ENCODE measurements around the gene LIN9. TPM values are rescaled to one million over a fixed set of nuclear protein-coding genes. Genes with fewer than 3 reads are reported as not detected.
A peak's percentile ranks its signal among the peaks of the same experiment; 100 is the strongest.
"Not testable (repeated sequence)": the region's sequence is repeated elsewhere in the genome, so short reads cannot be mapped to it uniquely, and the experiment has no call there.

Gene LIN9
- total RNA-seq, 1 experiment from 2014 or later: 16.1 TPM

GRCh38 chr1:226212545-226212944 lies 96.4 kb downstream of the LIN9 start:
- no peak for DNase-seq (ENCODE audit: low read depth)

DNA sequence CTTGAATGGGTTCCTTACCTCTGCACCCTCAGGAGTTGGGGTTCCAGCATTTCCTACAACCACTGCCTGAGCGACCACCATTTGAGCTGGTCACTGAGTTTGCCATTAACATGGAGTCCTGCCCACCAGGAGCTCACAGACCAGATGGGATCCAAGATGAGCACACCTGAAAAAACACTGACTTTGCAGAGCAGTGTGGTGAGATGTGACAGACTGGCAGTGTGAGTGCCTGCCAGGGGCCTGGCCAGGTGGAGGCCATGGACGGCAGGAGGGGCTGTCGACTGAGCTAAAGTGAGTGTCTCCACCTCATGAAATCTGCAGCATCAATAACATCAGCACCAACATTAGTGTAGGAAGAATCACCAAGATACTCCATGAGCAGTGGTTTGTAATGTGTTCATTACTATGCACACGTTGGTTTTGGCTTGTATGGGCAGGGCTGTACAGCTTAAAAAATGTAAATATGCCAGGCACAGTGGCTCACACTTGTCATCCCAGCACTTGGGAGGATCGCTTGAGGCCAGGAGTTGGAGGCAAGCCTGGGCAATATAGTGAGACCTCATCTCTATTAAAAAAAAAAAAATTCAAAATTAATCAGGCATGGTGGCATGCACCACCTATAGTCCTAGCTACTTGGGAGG lies 97.7 kb downstream of the LIN9 start:
- no peak for DNase-seq (ENCODE audit: low read depth)

- DNase-seq (ENCODE audit: low read depth): no peak
These were observed 98.3 kb downstream of the LIN9 start for GRCh38 chr1:226210571-226211176.

DNA sequence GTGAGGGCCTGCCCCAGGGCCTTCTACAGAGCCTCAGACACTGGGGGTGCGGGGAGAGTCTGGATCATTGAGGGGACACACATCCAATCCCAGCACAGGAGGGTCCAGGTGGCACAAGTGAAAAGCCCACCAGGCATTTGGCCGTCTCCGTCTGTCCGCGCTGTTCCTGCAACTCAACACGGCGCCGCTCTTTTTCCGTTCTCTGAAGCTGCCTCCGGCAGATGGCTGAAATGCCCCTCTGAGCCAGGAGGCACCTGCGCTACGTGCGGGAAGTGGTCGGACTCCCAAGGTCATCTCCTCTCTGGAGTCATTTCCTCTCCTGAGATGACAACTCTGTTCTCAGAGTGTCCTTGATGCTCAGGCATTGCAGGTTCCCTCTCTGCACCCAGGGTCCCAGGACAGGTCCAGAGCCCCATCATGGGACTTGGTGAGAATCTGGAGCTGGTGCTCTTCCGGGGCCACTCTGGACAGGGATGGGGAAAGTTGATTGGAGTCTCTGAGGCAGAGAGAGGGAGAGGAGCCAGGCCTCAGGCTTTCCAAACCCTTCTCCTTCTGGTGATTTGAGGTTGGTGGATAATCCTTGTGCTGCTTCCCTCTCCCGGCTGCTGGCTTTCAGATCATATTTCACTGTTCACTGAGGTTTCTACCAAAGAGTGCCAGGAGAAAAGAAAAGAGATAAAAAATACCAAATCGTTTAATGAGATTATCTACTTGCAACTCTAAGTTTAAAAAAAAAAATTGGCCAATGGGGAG lies 99.5 kb downstream of the LIN9 start:
- no peak for DNase-seq (ENCODE audit: low read depth)

GRCh38 chr1:226207048-226207447 lies 101.9 kb downstream of the LIN9 start:
- DNase-seq (ENCODE audit: low read depth): no peak

DNA sequence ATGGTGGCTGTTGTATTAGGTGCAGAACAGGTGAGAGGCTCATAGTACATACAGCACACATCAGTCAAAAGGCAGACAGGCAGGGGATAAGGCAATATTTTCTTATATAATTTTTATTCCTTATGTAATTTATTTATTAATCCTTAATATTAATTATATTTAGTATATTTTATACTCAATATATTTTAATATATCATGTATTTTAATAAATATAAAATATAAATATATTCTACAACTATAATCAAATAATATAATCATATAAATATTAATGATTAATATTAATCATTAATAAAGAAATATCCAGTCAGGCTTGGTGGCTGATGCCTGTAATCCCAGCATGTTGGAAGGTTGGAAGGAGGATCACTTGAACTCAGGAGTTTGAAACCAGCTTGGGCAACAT lies 104.8 kb downstream of the LIN9 start:
- DNase-seq (ENCODE audit: low read depth): no peak

GRCh38 chr1:226203655-226204054 lies 105.3 kb downstream of the LIN9 start:
- DNase-seq (ENCODE audit: low read depth): no peak

DNA sequence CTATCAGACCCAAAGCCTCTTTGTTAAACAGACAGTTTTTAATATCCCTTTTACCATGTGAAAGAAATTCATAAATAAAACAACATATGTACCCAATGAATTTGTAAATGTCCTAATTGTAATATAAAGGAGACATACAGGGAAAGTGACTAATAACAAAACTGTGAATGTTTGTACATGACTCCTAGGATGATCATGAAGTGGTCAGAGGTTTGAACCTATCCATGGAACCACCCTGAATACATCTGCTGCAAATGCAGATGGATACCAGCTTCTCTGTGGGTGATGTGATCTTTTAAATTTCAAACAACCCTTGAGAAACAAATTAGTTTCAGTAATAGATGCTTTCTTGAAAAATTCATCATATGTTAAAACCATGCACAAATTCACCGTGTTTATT lies 105.7 kb downstream of the LIN9 start:
- DNase-seq (ENCODE audit: low read depth): no peak

GRCh38 chr1:226202666-226203065 lies 106.3 kb downstream of the LIN9 start:
- DNase-seq (ENCODE audit: low read depth): not testable (repeated sequence)

GRCh38 chr1:226202246-226202645 lies 106.7 kb downstream of the LIN9 start:
- DNase-seq (ENCODE audit: low read depth): no peak

DNA sequence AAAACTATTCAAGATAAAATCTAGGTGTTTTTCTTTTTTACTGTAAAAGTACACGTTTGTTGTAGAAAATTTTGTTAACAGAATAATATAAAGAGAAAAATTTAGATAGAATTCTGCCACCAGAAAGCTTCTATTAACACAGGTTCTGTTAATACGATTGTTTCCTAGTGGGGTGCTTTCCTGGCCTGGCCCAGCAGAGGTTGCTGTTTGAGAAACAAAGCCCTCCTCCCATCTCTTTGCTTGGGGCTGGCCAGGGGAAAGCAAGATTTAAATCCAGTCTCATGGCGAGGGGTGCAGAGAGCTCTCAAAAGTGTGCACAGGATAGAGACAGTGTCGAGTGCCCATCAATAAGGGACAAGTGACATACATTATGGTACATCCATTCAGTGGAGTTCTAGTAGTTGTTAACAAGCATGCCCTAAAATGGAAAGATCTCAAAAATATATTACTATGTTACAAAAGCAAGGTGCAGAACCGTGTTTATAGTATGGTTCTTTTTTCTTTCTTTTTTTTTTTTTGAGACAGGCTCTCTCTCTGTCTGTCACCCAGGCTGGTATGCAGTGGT lies 107.9 kb downstream of the LIN9 start:
- DNase-seq (ENCODE audit: low read depth): peak; percentile 20

- DNase-seq (ENCODE audit: low read depth): no peak
These were observed 109.0 kb downstream of the LIN9 start for GRCh38 chr1:226199971-226200370.

DNA sequence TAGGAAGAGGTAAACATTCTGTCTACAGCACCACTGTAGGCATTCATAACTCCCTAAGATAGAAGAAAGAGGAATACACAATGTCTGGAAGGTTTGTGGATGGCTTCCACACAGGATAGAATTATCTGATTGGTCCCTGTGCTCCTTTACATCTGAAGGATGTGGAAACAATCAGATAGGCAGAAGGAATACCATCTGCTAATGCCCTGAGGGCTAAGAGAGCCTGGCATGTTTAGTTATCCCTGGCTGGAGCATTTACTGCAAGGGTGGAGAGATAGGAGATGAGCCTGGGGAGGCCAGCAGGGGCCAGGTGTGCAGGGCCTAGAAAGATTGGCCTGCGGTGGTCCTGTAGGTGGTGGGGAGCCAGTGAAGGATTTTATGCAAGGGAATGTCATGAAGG lies 113.8 kb downstream of the LIN9 start:
- DNase-seq (ENCODE audit: low read depth): peak; percentile 26

DNA sequence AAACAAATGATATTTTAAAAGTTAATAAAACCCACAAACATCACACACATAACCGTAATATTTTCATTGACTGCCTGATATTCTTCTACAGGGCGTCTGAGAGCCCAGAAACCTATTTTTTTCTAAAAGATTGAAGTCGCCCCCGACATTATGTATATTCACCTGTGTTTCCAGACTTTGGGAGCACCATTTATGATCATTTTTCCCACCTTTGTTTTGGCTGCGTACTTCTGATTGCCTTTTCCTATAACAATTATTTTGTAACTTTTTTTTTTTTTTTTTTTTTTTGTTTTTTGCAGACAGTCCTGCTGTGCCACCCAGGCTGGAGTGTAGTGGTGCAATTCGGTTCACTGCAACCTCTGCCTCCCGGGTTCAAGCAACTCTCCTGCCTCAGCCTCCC lies 121.6 kb downstream of the LIN9 start:
- no peak for DNase-seq (ENCODE audit: low read depth)

GRCh38 chr1:226187019-226187322 lies 122.0 kb downstream of the LIN9 start:
- DNase-seq (ENCODE audit: low read depth): no peak

DNA sequence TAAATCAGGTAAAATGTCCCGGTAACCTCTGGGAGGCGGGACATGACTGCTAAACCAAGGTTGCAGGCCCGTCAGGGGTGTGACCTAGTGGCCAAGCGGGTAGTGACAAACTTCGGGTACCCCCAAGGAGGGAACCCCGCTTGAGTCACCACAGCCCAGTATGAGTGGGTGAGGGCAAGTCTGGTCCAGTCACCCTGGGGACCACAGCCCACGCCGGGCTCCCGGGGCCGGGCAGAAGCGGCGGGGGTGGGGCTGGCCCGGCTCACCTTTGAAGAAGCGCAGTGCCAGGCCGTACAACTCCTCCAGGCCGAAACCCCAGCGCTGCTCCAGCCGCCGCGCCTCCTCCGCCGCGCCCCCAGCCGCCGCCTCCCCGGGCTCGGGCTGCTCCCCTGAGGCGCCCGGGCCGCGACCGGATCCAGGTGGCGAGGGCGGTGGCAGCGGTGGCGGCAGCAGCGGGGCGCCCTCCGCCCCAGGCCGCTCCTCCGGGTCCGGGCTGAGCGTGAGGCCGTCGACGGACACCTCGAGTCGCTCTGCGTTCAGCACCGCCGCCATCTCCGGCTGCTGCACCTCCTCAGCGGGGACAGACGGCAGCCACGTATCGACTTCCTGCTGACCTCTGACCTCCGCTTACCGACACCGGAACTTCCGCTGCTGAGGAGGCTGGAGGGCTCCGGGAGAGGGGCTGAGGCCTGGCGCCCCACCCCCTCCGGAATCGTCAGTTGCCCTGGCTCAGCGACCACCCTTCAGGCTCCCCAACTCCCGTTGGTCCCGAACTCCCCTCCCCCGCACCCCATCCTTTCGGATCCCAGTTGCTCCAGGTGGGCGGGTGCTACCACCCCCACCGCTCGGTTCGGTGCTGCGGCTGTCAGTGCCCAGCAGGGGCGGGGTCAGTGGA lies 122.6 kb downstream of the LIN9 start, which contains the start of gene ACBD3:
Gene ACBD3, minus strand, starts transcription at position 618 of the 895 bp plus-strand sequence. Its CDS starts 66 bp downstream, at position 552.
- peak; percentile 87 for DNase-seq (ENCODE audit: low read depth)

DNA sequence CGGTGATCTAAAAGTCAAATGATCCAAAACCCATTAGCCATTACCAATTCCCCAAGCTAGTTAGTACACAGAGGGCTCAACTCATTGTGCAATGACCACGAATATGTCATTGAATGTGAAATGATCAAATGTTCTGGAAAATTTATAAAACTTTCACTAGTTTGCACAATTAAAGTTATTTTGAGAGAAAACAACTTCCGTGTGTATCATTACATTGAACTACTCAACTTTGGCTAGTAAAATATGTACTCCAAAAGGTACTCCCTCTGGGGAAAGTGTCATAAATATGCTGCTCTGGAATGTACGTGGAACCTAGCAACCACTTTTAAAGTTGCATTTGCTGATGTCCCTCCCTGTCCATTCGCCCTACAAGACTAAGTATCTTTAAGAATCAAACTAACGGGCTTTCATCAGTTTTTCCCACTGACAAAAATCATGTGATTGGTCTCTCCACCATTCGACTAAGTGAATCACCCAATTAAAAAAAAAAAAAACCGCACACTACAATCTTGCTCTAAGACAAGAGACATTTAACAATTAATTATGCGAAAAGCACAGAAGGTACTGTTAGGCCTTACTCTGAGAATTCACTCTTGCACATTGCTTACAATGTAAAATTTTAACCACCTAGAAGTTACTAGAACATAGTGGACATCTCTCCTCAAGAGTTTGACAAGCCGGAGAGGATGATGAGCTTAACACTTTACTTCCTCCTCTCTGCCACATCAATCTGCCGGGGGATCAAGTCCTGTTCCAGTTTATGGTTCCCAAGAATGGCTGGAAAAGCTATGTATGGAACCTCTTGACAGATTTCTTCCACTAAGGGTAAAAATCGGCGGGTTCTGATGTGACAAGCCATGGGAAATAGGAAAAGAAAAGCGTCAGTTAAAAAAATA lies 123.6 kb downstream of the LIN9 start:
- DNase-seq (ENCODE audit: low read depth): peak; percentile 58

DNA sequence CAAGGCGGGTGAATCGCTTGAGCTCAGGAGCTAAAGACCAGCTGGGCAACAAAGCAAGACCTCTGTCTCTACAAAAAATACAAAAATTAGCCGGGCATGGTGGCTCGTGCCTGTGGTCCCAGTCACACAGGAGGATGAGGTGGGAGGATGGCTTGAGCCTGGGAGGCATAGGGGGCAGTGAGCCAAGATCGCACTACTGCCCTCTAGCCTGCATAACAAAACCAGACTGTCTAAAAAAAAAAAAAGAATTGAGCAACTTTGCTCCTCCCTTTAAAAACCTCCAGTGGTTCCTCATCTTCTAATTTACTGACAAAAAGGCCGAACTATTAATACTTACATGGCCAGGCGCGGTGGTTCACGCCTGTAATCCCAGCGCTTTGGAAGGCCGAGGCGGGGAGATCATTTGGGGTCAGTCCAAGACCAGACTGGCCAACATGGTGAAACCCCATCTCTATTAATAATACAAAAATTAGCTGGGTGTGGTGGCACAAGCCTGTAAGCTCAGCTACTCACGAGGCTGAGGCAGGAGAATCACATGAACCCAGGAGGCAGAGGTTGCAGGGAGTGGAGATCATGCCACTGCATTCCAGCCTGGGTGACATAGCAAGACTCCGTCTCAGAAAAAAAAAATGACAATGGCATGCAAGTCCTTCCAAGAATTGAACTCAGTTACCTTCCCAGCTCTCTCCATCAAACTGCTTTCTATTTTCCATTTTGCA lies 126.8 kb downstream of the LIN9 start:
- peak; percentile 40 for DNase-seq (ENCODE audit: low read depth)
